ENCODE results near the gene GGA1. TPM values are rescaled to one million over a fixed set of nuclear protein-coding genes. Genes with fewer than 3 reads are reported as not detected.

GGA1 gene
- total RNA-seq, 1 experiment from 2014 or later, result 89.8 TPM

- BruUV-seq (replicated peaks), result no TSS peak
- H3K9me3 Mint-ChIP-seq (ENCODE audit: low read depth, unreplicated experiment), result no peaks in the 10 kb centered on the region
- TF ChIP-seq, protein P1, sequence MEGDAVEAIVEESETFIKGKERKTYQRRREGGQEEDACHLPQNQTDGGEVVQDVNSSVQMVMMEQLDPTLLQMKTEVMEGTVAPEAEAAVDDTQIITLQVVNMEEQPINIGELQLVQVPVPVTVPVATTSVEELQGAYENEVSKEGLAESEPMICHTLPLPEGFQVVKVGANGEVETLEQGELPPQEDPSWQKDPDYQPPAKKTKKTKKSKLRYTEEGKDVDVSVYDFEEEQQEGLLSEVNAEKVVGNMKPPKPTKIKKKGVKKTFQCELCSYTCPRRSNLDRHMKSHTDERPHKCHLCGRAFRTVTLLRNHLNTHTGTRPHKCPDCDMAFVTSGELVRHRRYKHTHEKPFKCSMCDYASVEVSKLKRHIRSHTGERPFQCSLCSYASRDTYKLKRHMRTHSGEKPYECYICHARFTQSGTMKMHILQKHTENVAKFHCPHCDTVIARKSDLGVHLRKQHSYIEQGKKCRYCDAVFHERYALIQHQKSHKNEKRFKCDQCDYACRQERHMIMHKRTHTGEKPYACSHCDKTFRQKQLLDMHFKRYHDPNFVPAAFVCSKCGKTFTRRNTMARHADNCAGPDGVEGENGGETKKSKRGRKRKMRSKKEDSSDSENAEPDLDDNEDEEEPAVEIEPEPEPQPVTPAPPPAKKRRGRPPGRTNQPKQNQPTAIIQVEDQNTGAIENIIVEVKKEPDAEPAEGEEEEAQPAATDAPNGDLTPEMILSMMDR (IDR thresholded peaks at IDR 0.05; ENCODE audit: unreplicated experiment), result peak; percentile 97
- peak; percentile 96 for DNase-seq
- peaks cover 100% of the 10 kb centered on the region for H3K36me3 Mint-ChIP-seq (ENCODE audit: insufficient read depth, unreplicated experiment)
- intact Hi-C loops (cut with micrococcal nuclease; ENCODE audit: unreplicated experiment), result loop anchor here (1.0 kb wide), 1 partner anchor 22 kb away; no protein-coding TSS in a partner anchor
- peak overlapping the region; percentile 87 for H3K4me3 Mint-ChIP-seq (ENCODE audit: low read depth, unreplicated experiment)
- H3K4me1 Mint-ChIP-seq (ENCODE audit: low read depth, unreplicated experiment), result peaks cover 98% of the 10 kb centered on the region
- CTCF ChIA-PET, result interaction anchor here (0.5 to 5.7 kb wide), 18 partner anchors 10 to 251 kb away, joined by 3 to 51 read pairs (median 8); partner anchors contain the start of genes CARD10 and GGA1
- peak overlapping the region; percentile 99 for H3K27ac Mint-ChIP-seq (ENCODE audit: unreplicated experiment)
- H3K27me3 Mint-ChIP-seq (ENCODE audit: unreplicated experiment), result no peaks in the 10 kb centered on the region
Measured at GRCh38 chr22:37566903-37567798, 41.5 kb upstream of the GGA1 start.

- DNase-seq, result no peak
- CTCF ChIA-PET, result interaction anchor here (1.3 to 5.7 kb wide), 10 partner anchors 11 to 96 kb away, joined by 6 to 51 read pairs (median 26); no protein-coding TSS in a partner anchor
- Mint-ChIP-seq H3K9me3 (ENCODE audit: low read depth, unreplicated experiment) (no peaks in the 10 kb centered on the region), H3K36me3 (ENCODE audit: insufficient read depth, unreplicated experiment) (peaks cover 100% of the 10 kb centered on the region), H3K27me3 (ENCODE audit: unreplicated experiment) (no peaks in the 10 kb centered on the region), H3K4me1 (ENCODE audit: low read depth, unreplicated experiment) (peaks cover 90% of the 10 kb centered on the region), H3K27ac (ENCODE audit: unreplicated experiment) (peak overlapping the region; percentile 99), H3K4me3 (ENCODE audit: low read depth, unreplicated experiment) (peak overlapping the region; percentile 87)
- no TSS peak for BruUV-seq (replicated peaks)
- TF ChIP-seq, protein P1 (IDR thresholded peaks at IDR 0.05; ENCODE audit: unreplicated experiment), result no peak
- intact Hi-C loops (cut with micrococcal nuclease; ENCODE audit: unreplicated experiment), result loop anchor here (2.0 kb wide), 1 partner anchor 25 kb away; no protein-coding TSS in a partner anchor
Measured at GRCh38 chr22:37568012-37568411, 40.6 kb upstream of the GGA1 start.

GRCh38 chr22:37568448-37569008 lies 40.1 kb upstream of the GGA1 start:
- intact Hi-C loops (cut with micrococcal nuclease; ENCODE audit: unreplicated experiment), result loop anchor here (2.0 kb wide), 1 partner anchor 24 kb away; no protein-coding TSS in a partner anchor
- TF ChIP-seq, protein P1 (IDR thresholded peaks at IDR 0.05; ENCODE audit: unreplicated experiment), result no peak
- H3K4me1 Mint-ChIP-seq (ENCODE audit: low read depth, unreplicated experiment), result peaks cover 85% of the 10 kb centered on the region
- no peaks in the 10 kb centered on the region for H3K9me3 Mint-ChIP-seq (ENCODE audit: low read depth, unreplicated experiment)
- H3K27ac Mint-ChIP-seq (ENCODE audit: unreplicated experiment), result peak overlapping the region; percentile 99
- CTCF ChIA-PET, result interaction anchor here (0.7 to 5.7 kb wide), 12 partner anchors 11 to 66 kb away, joined by 3 to 51 read pairs (median 18); partner anchors contain the start of gene GGA1
- H3K27me3 Mint-ChIP-seq (ENCODE audit: unreplicated experiment), result no peaks in the 10 kb centered on the region
- peak overlapping the region; percentile 56 for H3K4me3 Mint-ChIP-seq (ENCODE audit: low read depth, unreplicated experiment)
- BruUV-seq (replicated peaks), result no TSS peak
- no peak for DNase-seq
- peaks cover 98% of the 10 kb centered on the region for H3K36me3 Mint-ChIP-seq (ENCODE audit: insufficient read depth, unreplicated experiment)

Data from Calu3 (cell line).